ENCODE results near the gene CCL5.
"Not testable (repeated sequence)": the region's sequence is repeated elsewhere in the genome, so short reads cannot be mapped to it uniquely, and the experiment has no call there.

CCL5 gene

DNA sequence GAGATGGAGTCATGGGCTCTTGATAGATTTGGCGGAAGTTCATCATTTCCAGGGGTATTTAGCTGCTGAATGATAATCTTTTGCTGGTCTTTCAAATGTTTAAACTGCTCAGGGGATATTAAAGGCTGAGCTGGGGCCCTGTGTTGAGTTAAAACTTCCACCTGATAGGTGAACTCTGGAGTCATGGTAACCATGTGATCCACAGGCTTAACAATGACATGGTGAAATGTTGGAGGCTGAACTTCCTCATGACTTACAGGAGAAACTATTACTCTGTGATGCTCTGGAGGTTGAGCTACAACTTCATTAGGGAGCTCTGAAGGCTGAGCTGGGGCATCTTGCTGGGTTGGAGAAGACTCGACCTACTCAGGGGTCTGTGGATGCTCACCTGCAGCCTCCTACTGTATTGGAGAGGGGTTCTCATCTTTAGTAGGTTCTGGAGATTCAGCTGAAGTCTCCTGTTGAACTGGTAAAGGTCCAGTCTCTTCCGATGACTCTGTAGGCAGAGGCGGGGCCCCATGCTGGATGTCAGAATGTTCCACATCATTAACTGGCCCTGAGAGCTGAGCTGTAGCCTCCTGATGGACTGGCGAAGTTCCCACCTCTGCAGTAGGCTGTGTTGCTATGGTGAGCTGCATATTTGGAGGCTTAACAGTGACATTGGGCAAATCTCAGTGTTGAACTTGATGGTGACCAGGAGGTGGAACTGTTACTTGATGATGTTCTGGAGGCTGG, 26.2 kb upstream of the CCL5 start:
- no peak overlapping the region for H3K4me3 Mint-ChIP-seq
- H3K27me3 Mint-ChIP-seq = no peaks in the 10 kb centered on the region
- H3K4me1 Mint-ChIP-seq (ENCODE audit: low read depth) = peaks cover 7% of the 10 kb centered on the region
- H3K27ac Mint-ChIP-seq = no peak overlapping the region
- peaks cover under 1% of the 10 kb centered on the region for H3K36me3 Mint-ChIP-seq
- no peaks in the 10 kb centered on the region for H3K9me3 Mint-ChIP-seq (ENCODE audit: low read depth)

DNA sequence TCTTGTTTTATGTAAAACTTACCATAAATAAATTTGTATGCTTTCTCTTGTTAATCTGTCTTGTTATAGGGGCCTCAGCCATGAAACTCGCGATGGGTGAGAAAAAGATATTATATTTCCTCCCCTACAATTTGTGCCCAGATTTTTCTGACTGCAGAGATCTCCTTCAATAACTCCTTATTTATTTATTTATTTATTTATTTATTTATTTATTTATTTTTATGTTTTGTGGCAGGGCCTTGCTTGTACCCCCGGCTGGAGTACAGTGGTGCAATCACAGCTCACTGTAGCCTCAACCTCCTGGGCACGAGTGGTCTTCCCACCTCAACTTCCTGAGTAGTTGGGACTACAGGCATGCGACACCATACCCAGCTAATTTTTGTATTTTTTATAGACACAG, 23.3 kb upstream of the CCL5 start:
- H3K4me1 Mint-ChIP-seq (ENCODE audit: low read depth) = peaks cover 35% of the 10 kb centered on the region
- no peaks in the 10 kb centered on the region for H3K27me3 Mint-ChIP-seq
- H3K9me3 Mint-ChIP-seq (ENCODE audit: low read depth) = no peaks in the 10 kb centered on the region
- peaks cover 2% of the 10 kb centered on the region for H3K36me3 Mint-ChIP-seq
- H3K27ac Mint-ChIP-seq = no peak overlapping the region
- no peak overlapping the region for H3K4me3 Mint-ChIP-seq

DNA sequence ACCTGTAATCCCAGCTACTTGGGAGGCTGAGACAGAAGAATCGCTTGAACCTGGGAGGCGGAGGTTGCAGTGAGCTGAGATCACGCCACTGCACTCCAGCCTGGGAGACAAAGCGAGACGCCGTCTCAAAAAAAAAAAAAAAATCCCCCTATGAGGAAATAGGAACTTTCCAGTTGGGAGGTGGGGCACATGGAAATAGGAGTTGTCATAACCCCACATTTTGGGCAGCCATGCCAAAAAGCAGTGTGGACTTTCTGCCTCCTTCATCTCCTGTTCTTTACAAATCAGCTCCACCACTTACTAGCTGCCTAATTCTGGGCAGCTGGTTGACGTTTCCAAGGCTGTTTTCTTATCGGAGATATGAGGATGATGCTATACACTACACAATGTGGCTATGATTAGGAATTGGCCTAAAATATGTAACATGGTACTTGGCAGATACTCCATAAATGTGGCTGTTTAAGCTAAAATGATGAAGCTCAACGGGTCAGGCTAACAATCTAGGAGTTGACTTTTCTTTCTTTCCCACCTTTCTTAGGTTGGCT, 21.5 kb upstream of the CCL5 start:
- H3K9me3 Mint-ChIP-seq (ENCODE audit: low read depth) = no peaks in the 10 kb centered on the region
- H3K27ac Mint-ChIP-seq = no peak overlapping the region
- no peak overlapping the region for H3K4me3 Mint-ChIP-seq
- peaks cover 2% of the 10 kb centered on the region for H3K36me3 Mint-ChIP-seq
- H3K27me3 Mint-ChIP-seq = no peaks in the 10 kb centered on the region
- H3K4me1 Mint-ChIP-seq (ENCODE audit: low read depth) = peaks cover 46% of the 10 kb centered on the region

DNA sequence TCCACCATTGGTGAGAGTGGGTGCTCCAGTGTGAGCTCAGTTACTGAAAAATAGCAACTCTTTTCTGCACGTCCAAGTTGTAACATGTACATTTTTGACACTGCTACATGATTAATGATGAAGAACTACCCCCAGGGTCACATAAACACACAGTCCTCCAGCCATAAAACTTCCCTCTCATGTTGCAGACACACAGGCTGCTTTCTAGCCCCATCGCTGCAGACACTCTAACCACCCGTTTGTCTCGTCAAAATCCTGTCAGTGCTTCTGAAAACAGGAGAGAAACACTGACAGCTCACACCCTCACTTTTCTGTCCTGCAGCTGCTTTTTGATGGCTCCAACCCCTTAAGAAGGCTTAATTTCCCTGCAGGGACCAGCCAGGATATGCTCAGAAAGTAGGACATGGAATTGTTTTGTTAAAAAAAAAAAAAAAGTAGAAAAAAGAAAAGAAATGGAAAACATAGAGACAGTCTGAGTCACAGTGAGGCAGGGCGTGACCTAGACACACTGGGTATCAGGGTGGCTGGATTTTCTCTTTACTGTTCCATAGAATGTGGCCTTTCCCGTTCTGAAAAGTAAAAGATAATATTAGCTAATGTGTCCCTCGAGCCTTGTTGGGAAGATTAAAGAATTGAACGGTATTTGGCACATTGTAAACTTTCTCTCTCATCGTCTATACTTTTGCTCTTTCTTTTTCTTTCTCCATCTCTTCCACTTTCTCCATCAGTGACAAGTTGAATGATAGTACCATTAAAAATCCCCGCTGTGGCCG, 20.7 kb upstream of the CCL5 start:
- H3K4me3 Mint-ChIP-seq = peak overlapping the region; percentile 42
- peak overlapping the region; percentile 7 for H3K27ac Mint-ChIP-seq
- H3K4me1 Mint-ChIP-seq (ENCODE audit: low read depth) = peaks cover 50% of the 10 kb centered on the region
- no peaks in the 10 kb centered on the region for H3K9me3 Mint-ChIP-seq (ENCODE audit: low read depth)
- H3K36me3 Mint-ChIP-seq = peaks cover 2% of the 10 kb centered on the region
- no peaks in the 10 kb centered on the region for H3K27me3 Mint-ChIP-seq

DNA sequence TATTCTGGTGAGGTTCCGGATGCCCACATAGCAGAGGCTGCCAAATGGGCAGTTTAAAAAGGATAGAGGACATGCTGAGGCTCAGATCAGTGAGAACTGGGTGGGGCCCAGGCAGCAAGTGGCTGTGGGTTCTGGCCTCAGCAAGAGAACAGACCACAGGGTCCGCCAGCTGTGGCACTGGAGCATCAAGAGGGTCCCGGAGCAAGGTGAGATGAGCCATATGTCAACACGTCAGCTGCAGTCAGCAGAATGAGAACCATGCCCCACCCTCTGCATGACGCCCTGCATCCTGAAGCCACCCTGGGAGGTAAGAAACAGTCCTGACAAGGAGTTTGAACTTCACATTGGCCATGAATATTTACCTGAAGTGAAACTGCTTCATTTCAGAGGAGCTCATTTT, 20.1 kb upstream of the CCL5 start:
- Mint-ChIP-seq H3K9me3 (ENCODE audit: low read depth) (no peaks in the 10 kb centered on the region), H3K36me3 (peaks cover 2% of the 10 kb centered on the region), H3K4me3 (peak overlapping the region; percentile 55), H3K27ac (peak overlapping the region; percentile 30), H3K27me3 (no peaks in the 10 kb centered on the region), H3K4me1 (ENCODE audit: low read depth) (peaks cover 54% of the 10 kb centered on the region)

DNA sequence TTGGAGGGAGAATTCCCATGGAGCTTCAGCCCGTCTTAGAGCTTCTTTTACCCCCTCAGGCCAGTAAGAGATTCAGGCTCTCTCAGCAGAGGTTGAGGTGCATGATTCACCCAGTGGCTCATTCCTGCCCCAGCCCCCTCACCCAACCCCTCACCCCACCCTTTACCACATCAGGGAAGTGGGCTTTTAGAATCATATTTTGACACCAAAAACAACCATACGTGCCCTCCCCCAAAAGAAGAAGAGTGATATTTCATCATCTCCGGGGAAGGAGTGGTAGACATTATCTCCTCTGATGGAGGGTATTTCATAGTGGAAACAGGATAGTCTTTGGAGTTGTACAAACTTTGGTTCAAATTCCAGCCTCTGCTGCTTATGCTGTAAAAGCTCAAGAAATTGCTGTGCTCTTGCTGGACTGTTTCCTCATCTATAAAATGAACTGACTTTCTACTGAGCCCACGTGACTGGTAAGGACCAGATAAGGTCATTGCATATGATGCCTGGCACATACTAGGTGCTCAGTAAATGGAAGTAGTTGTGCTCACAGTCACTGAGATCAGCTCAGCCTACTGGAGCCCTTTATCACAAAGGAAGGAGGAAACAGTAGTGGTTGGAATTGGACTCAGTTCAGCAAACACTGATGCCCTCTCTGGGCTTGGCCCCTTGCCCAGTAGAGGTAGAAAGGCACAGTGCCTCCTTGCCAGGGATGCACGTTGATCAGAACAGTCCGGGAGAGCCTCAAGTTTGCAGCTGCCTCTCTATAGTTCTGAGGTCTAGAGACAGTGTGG, 18.3 kb upstream of the CCL5 start:
- H3K9me3 Mint-ChIP-seq (ENCODE audit: low read depth) = no peaks in the 10 kb centered on the region
- H3K4me1 Mint-ChIP-seq (ENCODE audit: low read depth) = peaks cover 54% of the 10 kb centered on the region
- H3K4me3 Mint-ChIP-seq = peak overlapping the region; percentile 28
- H3K27me3 Mint-ChIP-seq = no peaks in the 10 kb centered on the region
- H3K27ac Mint-ChIP-seq = peak overlapping the region; percentile 84
- H3K36me3 Mint-ChIP-seq = peaks cover 2% of the 10 kb centered on the region

DNA sequence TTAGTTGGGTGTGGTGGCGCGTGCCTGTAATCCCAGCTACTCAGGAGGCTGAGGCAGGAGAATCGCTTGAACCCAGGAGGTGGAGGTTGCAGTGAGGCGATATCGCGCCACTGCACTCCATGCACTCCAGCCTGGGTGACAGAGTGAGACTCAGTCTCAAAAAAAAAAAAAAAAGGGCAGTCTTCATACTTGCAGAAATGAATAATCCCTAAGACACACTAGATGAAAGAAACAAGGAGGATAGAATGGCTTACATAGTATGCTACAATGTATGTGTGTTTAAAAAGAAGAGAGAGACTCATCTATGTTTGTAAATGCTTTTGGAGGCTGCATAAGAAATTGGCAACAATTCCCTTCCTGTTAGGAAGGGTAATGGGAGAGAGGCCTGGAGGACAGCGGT, 17.6 kb upstream of the CCL5 start:
- peak overlapping the region; percentile 15 for H3K4me3 Mint-ChIP-seq
- H3K36me3 Mint-ChIP-seq; H3K9me3 Mint-ChIP-seq (ENCODE audit: low read depth); H3K27me3 Mint-ChIP-seq: not testable (repeated sequence)
- H3K27ac Mint-ChIP-seq = peak overlapping the region; percentile 69
- peaks cover 56% of the 10 kb centered on the region for H3K4me1 Mint-ChIP-seq (ENCODE audit: low read depth)

DNA sequence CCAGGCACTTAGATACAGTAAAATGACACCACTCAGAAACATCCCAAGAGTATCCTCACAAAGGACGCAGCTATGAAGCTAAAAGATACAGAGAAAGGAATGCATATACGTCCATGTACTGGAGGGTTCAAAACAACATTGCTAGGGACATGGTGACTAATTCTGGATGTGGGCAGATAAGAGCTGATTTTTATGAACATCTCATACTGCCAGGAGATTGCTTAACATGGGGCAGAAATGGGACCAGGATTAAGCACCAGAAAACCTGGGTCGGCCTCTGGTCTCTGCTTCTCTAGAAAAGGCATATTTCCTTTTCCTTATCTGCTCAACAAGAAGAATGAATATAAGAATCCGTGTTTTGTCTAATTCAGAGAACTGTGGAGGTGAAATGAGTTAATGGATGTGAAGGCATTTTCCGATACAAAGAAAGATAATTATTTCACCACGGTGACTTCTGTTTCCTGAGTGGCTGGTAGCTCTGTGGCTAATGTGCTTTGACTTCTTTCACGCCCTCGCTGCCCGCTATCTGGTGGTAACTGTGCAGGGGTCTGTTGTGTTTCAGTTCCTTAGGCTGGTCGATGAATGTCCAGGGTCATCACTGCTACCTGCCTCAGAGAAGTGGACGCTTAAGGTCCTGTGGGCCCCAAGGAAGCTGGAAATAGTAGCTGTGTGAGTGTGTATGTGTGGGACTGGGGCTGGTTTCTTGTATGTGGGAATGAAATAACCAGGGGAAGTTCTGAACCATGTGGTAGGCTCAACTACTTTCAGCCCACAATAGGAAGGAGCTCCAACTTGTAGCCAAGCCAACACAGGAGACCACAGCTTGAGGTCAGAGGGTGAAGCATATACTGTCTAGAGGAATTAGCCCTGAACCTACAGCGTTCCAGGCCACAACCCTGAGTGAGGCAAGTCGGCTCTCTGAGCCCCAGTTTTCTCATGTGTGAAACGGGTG, 15.8 kb upstream of the CCL5 start:
- no peaks in the 10 kb centered on the region for H3K27me3 Mint-ChIP-seq
- no peaks in the 10 kb centered on the region for H3K9me3 Mint-ChIP-seq (ENCODE audit: low read depth)
- no peaks in the 10 kb centered on the region for H3K36me3 Mint-ChIP-seq
- H3K4me3 Mint-ChIP-seq = no peak overlapping the region
- H3K4me1 Mint-ChIP-seq (ENCODE audit: low read depth) = peaks cover 67% of the 10 kb centered on the region
- H3K27ac Mint-ChIP-seq = peak overlapping the region; percentile 86

DNA sequence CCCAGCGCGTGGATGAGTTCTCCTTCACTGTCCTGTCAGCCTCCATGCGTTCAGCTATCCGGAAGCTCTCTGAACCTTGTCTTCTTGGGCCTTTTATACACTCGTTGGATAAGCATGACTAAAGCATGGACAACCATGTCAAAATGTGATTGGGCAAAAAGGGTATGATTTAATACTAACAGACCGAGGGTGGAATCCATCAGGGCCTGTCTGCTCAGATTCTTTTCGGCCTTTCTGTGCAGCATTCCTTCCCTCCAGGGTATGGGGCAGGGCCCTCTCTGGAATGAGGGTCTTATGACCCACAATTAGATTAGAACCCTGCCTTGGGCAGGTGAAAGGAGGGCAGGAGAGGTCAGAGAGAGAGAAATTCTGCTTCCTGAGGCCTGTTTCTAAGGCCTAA, 14.0 kb upstream of the CCL5 start:
- Mint-ChIP-seq H3K9me3 (ENCODE audit: low read depth) (no peaks in the 10 kb centered on the region), H3K27ac (no peak overlapping the region), H3K27me3 (no peaks in the 10 kb centered on the region), H3K4me1 (ENCODE audit: low read depth) (peaks cover 66% of the 10 kb centered on the region), H3K36me3 (no peaks in the 10 kb centered on the region), H3K4me3 (no peak overlapping the region)

DNA sequence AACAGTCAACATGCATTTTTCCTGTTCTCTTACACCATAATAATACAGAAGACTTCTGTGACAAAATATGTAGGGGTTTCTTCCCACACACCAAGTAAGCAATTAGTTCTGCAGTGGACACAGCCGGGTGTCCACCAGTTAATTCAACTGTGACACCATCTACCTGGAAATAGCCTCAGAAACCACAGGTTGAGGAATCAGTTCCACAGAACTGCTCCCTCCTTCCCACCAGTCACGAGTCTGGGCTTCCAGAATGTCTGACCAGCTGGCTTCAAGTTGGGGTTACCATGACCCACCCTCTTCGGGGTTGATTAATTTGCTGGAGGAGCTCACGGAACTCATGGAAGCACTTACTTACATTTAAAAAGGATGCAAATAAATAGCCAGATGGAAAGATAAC, 13.6 kb upstream of the CCL5 start:
- Mint-ChIP-seq H3K27me3 (no peaks in the 10 kb centered on the region), H3K36me3 (no peaks in the 10 kb centered on the region), H3K27ac (no peak overlapping the region), H3K4me3 (no peak overlapping the region), H3K9me3 (ENCODE audit: low read depth) (no peaks in the 10 kb centered on the region), H3K4me1 (ENCODE audit: low read depth) (peaks cover 66% of the 10 kb centered on the region)

DNA sequence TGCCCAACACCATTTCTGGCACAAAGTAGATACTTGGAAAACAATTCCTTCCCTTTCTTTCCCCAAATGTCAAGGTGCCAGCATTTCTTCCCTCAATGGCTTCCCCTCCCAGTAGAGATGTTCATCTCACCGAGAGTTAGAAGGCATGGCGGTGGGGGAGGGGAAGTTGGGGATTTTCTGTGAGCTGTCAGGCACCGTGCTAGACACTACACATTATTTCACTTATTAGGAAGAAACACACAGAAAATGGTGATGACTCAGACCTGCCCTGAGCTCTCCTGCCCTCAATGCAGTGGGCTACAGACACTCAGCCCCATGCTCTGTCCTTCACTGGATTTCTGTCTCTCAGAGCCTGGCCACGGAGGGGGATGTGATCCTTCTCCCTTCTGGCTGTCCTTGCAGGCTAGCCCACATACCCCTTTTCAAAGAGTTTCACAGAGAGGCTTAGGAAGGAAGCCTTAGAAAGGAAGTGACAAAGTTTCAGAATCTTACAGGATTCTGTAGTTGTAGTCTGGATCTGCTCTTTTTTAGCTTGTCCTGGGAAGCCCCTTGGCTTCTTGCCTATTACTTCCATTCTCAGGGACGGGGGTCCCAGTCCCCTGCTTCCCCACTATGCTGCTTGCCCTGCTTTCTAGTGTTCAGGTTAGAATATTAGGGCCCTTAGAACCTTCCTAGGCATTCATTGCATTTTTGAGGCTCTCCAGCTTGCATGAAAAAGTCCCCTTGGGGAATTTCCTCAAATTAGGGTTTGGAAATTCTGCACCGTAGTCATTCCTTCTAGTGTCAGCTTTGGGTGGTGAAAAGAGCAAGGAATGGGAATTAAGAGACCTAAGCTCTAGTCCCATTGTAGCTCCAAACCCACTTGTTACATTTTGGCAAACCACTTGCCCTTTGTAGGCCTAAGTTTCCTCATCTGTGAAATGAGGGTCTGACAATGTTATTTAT, 12.2 kb upstream of the CCL5 start:
- H3K9me3 Mint-ChIP-seq (ENCODE audit: low read depth) = no peaks in the 10 kb centered on the region
- H3K27ac Mint-ChIP-seq = peak overlapping the region; percentile 90
- H3K4me1 Mint-ChIP-seq (ENCODE audit: low read depth) = peaks cover 55% of the 10 kb centered on the region
- H3K36me3 Mint-ChIP-seq = no peaks in the 10 kb centered on the region
- no peaks in the 10 kb centered on the region for H3K27me3 Mint-ChIP-seq
- H3K4me3 Mint-ChIP-seq = peak overlapping the region; percentile 15

DNA sequence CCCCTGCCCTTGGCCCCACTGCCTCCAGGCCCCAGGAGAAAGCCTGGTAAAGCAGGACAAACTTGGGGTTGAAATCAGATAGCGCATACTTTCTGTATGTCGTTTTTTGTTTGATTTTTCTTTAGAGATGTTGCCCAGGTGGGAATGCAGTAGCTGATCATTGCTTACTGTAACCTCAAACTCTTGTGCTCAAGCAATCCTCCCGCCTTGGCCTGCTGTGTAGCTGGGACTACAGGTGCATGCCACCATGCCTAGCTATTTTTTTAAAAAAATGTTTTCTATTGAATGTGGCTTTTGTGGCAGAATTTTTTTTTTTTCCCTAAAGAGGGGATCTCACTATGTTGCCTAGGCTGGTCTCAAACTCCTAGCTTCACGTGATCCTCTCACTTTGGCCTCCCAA, 11.1 kb upstream of the CCL5 start:
- H3K9me3 Mint-ChIP-seq (ENCODE audit: low read depth) = no peaks in the 10 kb centered on the region
- no peaks in the 10 kb centered on the region for H3K36me3 Mint-ChIP-seq
- no peak overlapping the region for H3K27ac Mint-ChIP-seq
- H3K27me3 Mint-ChIP-seq = no peaks in the 10 kb centered on the region
- no peak overlapping the region for H3K4me3 Mint-ChIP-seq
- peaks cover 53% of the 10 kb centered on the region for H3K4me1 Mint-ChIP-seq (ENCODE audit: low read depth)

DNA sequence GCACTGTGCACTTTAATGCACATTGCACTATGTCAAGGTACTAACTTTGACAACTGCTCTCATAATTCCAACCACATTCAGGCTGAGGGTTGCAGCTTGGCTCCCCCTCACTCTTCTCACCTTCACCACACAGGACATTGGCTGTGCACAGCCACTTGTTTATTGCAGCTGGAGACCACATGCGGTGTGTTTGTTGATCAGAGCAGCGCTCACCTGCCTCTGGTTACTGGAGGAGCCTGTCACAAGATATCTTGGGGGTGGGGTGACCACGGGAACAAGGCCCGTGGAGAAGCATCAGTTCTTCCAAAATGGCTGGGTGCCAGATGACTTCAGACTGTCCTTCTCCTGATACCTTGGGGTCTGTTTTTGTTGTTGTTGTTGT, 10.6 kb upstream of the CCL5 start:
- no peaks in the 10 kb centered on the region for H3K9me3 Mint-ChIP-seq (ENCODE audit: low read depth)
- no peaks in the 10 kb centered on the region for H3K36me3 Mint-ChIP-seq
- no peak overlapping the region for H3K27ac Mint-ChIP-seq
- peaks cover 48% of the 10 kb centered on the region for H3K4me1 Mint-ChIP-seq (ENCODE audit: low read depth)
- no peaks in the 10 kb centered on the region for H3K27me3 Mint-ChIP-seq
- no peak overlapping the region for H3K4me3 Mint-ChIP-seq
